Endothelial cell (in vitro differentiated cells): ENCODE results near the gene GNL3L. TPM values are rescaled to one million over a fixed set of nuclear protein-coding genes. Genes with fewer than 3 reads are reported as not detected.
A peak's percentile ranks its signal among the peaks of the same experiment; 100 is the strongest.
"Not testable (repeated sequence)": the region's sequence is repeated elsewhere in the genome, so short reads cannot be mapped to it uniquely, and the experiment has no call there.

ENCODE experiments used
- DNase-seq: peaks from one replicate; pipeline ENCODE4 v3.0.0; 2021; ENCODE audit warnings: low spot score
- H3K27ac Mint-ChIP-seq: one replicate; pipeline ENCODE4 v1.8.0; 2021; ENCODE audit warnings: mixed read lengths, inconsistent platforms; ENCODE audit not compliant: unreplicated experiment
- H3K27me3 Mint-ChIP-seq: one replicate; pipeline ENCODE4 v1.8.0; 2021; ENCODE audit warnings: mild to moderate bottlenecking, moderate library complexity, mixed read lengths, inconsistent platforms; ENCODE audit not compliant: unreplicated experiment
- H3K36me3 Mint-ChIP-seq: one replicate; pipeline ENCODE4 v1.8.0; 2021; ENCODE audit warnings: mild to moderate bottlenecking, low read depth, mixed read lengths, inconsistent platforms; ENCODE audit not compliant: unreplicated experiment
- H3K4me1 Mint-ChIP-seq: one replicate; pipeline ENCODE4 v1.8.0; 2021; ENCODE audit warnings: mild to moderate bottlenecking, mixed read lengths, inconsistent platforms; ENCODE audit not compliant: unreplicated experiment
- H3K4me3 Mint-ChIP-seq: one replicate; pipeline ENCODE4 v1.8.0; 2021; ENCODE audit warnings: mild to moderate bottlenecking, mixed read lengths, inconsistent platforms; ENCODE audit not compliant: unreplicated experiment
- H3K9me3 Mint-ChIP-seq: one replicate; pipeline ENCODE4 v1.8.0; 2021; ENCODE audit warnings: mixed read lengths, inconsistent platforms; ENCODE audit not compliant: unreplicated experiment
- long read RNA-seq: library from polyadenylated mRNA; unstranded; transcript quantifications from one replicate; pipeline ENCODE4 v2.0.0, GENCODE V29; 2020; ENCODE audit not compliant: unreplicated experiment
- total RNA-seq: library from RNA; stranded (reverse); fragmentation: NEBNext Ultra II Directional; extraction: Animal tissue kit (Norgen Biotek cat#: 25700); gene quantifications from one replicate; pipeline ENCODE4 v1.2.1, GENCODE V29; 2021; ENCODE audit not compliant: unreplicated experiment
- TF ChIP-seq, protein P1 (sequence below): fragments of 200-600 bp; sonication (generic); IDR thresholded peaks from one replicate; pipeline ENCODE4 v1.5.0; 2021; ENCODE audit warnings: antibody characterized with exemption; ENCODE audit not compliant: unreplicated experiment

Gene GNL3L, protein sequence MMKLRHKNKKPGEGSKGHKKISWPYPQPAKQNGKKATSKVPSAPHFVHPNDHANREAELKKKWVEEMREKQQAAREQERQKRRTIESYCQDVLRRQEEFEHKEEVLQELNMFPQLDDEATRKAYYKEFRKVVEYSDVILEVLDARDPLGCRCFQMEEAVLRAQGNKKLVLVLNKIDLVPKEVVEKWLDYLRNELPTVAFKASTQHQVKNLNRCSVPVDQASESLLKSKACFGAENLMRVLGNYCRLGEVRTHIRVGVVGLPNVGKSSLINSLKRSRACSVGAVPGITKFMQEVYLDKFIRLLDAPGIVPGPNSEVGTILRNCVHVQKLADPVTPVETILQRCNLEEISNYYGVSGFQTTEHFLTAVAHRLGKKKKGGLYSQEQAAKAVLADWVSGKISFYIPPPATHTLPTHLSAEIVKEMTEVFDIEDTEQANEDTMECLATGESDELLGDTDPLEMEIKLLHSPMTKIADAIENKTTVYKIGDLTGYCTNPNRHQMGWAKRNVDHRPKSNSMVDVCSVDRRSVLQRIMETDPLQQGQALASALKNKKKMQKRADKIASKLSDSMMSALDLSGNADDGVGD
- 32.7 TPM for total RNA-seq
- long read RNA-seq, partial matches to known transcripts: 0 of 5 reads
- long read RNA-seq, other reads (novel, unspliced or antisense): 1 of 5 reads

DNA sequence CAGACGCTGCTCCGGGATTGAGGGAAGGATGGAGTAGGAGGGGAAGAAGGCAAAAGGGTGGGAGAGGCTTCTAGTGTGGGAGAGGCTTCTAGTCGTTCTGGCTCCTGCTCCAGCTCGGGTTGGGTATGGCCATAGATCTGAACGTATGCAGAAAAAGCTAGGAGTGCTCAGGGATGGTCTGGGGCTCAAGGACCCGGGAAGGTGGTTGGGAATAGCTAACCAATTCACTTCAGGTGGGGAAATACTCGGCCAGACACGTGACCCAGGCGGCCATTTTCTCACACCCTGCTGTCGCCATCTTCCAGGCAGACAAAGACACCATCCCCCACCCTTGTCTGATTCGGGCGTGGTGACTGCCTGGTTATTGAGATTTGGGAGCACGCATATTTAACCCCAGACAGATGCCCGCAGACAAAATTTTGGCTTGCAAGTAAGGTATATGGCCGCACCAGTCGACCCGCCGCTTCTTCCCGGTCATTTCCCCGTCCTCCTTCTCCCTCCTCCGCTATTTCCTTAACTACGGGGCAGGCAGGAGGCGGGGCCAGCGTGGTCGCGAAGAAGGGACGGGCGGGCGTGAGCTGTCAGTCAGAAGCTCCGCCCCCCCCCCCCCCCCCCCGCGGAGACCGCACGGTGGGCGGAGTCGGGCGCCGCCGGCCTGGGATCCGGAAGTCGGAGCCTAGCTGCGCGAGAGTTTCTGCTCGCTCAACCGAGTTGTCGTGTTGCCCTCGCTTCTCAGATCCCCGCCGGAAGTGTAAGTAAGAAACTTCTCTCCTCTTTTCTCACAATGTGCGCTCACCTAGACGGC lies at the start of gene GNL3L:
Gene GNL3L (plus strand): TSS at position 668 of the 805 bp plus-strand sequence. CDS start 2,348 bp downstream, outside the sequence.
- Mint-ChIP-seq H3K9me3 (no peaks in the 10 kb centered on the region), H3K27ac (peak within 1 kb of the TSS; percentile 98), H3K27me3 (peaks cover 12% of the 10 kb centered on the region), H3K36me3 (peaks cover 3% of the 10 kb centered on the region), H3K4me3 (peak within 1 kb of the TSS; percentile 93), H3K4me1 (peaks cover 21% of the 10 kb centered on the region)
- TF ChIP-seq, protein P1, sequence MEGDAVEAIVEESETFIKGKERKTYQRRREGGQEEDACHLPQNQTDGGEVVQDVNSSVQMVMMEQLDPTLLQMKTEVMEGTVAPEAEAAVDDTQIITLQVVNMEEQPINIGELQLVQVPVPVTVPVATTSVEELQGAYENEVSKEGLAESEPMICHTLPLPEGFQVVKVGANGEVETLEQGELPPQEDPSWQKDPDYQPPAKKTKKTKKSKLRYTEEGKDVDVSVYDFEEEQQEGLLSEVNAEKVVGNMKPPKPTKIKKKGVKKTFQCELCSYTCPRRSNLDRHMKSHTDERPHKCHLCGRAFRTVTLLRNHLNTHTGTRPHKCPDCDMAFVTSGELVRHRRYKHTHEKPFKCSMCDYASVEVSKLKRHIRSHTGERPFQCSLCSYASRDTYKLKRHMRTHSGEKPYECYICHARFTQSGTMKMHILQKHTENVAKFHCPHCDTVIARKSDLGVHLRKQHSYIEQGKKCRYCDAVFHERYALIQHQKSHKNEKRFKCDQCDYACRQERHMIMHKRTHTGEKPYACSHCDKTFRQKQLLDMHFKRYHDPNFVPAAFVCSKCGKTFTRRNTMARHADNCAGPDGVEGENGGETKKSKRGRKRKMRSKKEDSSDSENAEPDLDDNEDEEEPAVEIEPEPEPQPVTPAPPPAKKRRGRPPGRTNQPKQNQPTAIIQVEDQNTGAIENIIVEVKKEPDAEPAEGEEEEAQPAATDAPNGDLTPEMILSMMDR: no peak
- DNase-seq: peak; percentile 70

DNA sequence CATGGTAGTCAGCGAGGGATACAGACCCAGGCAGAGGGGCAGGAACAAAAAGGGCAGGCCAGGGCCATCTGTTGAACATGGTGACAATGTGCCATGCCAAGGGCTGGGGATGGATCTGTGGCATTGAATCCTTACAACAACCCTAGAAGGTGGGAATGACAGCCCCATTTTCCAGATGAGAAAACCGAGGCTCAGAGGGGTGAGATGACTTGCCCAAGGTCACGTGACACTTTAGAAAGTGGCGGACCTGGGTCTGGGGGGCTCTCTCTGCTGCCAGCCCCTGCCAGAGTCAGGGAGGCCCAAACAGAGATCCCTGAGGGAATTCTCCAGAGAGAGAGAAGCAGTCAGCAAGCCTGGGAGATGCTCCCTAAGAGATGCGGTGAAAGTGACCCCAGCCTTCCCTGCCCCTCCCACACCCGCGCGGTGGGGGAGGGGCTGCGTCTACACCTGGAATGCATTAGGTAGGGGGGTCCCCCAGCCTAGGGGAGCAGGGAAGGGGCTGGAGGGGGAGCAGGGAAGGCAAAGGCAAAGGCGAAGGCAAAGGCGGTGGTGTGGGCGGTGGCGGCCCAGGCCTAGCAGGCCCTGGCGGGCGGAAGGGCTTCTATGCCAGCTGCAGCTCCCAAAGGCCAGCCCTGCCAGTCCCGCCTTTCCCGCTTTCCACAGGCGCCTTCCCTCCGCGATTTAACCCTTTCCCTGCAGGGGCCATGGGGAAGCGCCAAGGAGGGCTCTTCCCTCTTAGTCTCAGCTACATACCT lies 47.0 kb upstream of the GNL3L start:
- Mint-ChIP-seq H3K9me3 (no peaks in the 10 kb centered on the region), H3K36me3 (no peaks in the 10 kb centered on the region), H3K4me3 (no peak overlapping the region), H3K27me3 (no peaks in the 10 kb centered on the region), H3K27ac (no peak overlapping the region), H3K4me1 (peaks cover 23% of the 10 kb centered on the region)
- TF ChIP-seq, protein P1: no peak
- DNase-seq: peak; percentile 10

DNA sequence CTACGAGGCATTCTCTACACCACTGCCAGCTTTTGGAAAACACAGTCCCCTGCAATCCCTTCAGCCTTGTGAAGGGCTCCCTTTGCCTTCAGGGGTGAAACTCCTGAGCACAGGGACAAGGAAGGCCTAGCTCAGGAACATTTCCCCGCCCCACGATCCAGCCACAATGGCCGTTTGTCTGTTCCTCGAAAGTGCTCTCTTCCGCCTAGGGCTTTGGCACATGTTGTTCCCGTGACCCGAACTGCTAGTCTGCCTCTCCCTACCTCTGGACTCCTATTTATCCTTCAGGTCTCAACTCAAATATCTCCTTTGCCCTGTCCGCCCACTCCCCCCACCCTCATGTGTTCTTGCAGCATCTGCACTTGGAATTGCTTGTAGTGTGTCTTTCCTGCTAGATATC lies 46.1 kb upstream of the GNL3L start:
- Mint-ChIP-seq H3K27me3 (no peaks in the 10 kb centered on the region), H3K4me3 (no peak overlapping the region), H3K27ac (no peak overlapping the region), H3K36me3 (no peaks in the 10 kb centered on the region), H3K9me3 (no peaks in the 10 kb centered on the region), H3K4me1 (peaks cover 23% of the 10 kb centered on the region)
- TF ChIP-seq, protein P1: no peak
- no peak for DNase-seq

DNA sequence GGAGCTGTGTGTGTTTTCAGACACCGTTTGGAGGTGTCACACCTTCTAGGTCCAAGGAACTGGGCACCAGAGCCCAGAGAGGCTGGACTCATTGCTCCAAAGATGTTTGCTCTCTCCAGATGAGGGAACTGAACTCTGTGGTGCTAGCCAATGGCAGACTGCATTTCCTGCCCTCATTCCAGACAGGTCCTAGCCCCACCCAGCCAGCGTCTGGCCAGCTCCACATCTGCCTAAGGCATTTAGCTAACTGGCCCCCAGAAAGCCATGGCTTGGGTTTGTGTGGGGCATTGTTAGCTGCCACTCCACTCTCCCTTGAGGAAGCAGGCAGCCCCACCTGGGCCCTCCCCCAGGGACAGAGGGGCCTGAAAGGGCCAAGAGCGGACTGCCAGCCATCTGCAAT lies 45.4 kb upstream of the GNL3L start:
- Mint-ChIP-seq H3K9me3 (no peaks in the 10 kb centered on the region), H3K27me3 (no peaks in the 10 kb centered on the region)

DNA sequence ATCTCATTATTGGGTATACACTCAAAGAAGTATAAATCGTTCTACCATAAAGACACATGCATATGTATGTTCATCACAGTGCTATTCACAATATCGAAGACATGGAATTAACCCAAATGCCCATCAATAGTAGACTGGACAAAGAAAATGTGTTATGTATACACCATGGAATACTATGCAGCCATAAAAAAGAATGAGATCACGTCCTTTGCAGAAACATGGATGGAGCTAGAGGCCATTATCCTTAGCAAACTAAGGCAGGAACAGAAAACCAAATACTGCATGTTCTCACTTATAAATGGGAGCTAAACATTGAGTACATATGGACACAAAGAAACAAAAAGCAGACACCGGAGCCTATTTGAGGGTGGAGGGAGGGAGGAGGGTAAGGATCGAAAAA lies 40.2 kb upstream of the GNL3L start:
- H3K36me3 Mint-ChIP-seq, H3K4me3 Mint-ChIP-seq, DNase-seq, H3K27me3 Mint-ChIP-seq, H3K27ac Mint-ChIP-seq, H3K9me3 Mint-ChIP-seq, H3K4me1 Mint-ChIP-seq: not testable (repeated sequence)

More for the DNA sequence above, 45.4 kb upstream of the GNL3L start:
- H3K4me1 Mint-ChIP-seq: peaks cover 21% of the 10 kb centered on the region
- H3K27ac Mint-ChIP-seq: no peak overlapping the region
- no peak overlapping the region for H3K4me3 Mint-ChIP-seq
- no peaks in the 10 kb centered on the region for H3K36me3 Mint-ChIP-seq
- TF ChIP-seq, protein P1: no peak
- no peak for DNase-seq
